ENCODE measurements around the gene MELK.
"Not testable (repeated sequence)": the region's sequence is repeated elsewhere in the genome, so short reads cannot be mapped to it uniquely, and the experiment has no call there.

MELK gene

DNA sequence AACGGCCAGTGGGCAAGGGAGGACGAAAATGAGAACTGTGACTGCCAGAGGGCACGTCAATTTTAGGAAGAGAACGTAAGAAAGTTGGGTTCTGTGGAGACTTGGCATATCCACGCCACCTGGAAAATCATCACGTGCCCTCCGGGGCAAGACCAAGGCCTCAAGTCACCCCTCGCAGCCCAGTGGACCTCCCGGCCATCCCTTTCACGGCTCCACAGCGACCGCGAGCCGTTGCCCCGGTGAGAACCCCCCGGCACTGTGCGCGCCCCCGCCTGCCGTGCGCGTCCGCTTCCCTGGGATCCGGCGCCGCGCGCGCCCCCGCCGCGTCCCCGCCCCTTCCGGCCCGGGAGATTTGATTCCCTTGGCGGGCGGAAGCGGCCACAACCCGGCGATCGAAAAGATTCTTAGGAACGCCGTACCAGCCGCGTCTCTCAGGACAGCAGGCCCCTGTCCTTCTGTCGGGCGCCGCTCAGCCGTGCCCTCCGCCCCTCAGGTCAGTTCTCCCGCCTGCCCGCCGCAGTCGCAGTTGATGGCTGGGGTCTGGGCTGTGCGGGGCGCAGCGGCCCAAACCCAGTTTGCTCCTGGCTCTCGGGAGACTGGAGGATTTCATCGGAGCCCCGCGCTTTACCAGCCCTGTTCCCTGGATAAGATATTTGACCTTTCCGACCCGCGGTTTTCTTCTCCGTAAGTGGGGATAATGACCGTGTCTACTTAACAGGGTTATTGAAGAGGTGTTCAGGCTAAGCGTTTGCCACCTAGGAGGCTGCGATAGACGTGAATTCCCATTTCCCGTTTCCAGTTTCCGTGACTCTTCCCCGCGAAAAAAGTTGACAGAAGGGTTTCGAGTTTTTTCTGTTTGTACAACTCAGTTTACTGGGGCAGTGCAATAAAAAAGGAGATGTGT lies at the start of gene MELK:
MELK (plus strand) TSS at position 381 of the 904 bp plus-strand sequence. CDS start 8,787 bp downstream, outside the sequence.
- DNase-seq (ENCODE audit: low read depth, low spot score): peak; percentile 72

DNA sequence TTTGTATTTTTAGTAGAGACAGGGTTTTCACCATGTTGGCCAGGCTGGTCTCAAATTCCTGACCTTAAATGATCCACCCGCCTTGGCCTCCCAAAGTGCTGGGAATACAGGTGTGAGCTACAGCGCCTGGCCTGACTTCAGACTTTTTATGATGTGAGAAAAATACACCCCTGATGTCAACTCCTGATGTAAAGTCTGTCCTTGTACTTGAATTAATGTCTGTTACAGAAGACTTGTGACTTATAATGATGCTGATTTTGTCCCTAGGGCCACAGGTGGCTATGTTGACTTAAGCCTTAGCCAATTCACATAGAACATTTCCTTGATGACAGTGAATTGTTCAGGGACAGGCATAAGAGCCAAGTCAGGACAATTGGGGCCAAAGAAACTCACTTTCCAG lies 42.5 kb upstream of the MELK start:
- no peak for DNase-seq (ENCODE audit: low read depth, low spot score)

DNA sequence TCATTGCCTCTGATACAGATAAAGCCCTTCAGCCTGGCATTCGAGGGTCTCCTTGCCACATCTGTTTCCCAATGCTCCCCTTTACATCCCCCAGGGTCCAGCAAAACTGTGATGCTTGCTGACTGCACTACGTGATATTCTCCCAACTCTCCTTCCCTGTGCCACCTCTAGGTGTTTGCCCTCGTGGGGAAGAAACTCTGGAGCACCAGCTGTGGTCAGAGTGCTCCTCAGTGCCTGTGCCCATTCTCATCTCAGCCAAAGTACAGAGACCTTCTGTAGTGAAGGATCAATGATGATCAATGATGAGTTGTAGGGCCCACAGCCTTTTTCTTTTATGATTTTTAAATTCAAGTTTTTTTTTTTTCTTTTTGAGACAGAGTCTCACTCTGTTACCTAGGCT lies 40.3 kb upstream of the MELK start:
- no peak for DNase-seq (ENCODE audit: low read depth, low spot score)

DNA sequence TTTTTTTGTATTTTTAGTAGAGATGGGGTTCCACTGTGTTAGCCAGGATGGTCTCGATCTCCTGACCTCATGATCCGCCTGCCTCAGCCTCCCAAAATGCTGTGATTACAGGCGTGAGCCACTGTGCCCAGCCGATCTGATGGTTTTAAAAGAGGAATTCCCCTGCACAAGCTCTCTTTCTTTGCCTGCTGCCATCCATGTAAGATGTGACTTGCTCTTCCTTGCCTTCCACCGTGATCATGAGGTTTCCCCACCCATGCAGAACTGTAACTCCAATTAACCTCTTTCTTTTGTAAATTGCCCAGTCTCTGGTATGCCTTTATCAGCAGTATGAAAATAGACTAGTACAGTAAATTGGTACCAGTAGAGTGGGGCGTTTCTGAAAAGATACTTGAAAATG lies 39.0 kb upstream of the MELK start:
- not testable (repeated sequence) for DNase-seq (ENCODE audit: low read depth, low spot score)

DNA sequence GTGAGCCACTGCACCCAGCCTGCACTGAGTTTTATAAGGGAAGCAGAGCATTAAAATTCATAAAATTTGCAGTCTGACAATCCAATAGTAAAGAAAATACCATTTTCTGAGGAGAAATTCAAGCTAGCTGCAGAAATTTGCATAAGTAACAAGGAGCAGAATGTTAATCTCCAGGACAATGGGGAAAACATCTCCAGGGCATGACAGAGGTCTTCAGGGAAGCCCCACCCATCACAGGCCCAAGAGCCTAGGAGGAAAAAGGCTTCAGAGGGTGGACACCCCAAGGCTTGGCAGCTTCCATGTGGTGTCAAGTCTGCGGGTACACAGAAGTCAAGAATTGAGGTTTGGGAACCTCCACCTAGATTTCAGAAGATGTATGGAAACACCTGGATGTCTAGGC lies 37.6 kb upstream of the MELK start:
- no peak for DNase-seq (ENCODE audit: low read depth, low spot score)

DNA sequence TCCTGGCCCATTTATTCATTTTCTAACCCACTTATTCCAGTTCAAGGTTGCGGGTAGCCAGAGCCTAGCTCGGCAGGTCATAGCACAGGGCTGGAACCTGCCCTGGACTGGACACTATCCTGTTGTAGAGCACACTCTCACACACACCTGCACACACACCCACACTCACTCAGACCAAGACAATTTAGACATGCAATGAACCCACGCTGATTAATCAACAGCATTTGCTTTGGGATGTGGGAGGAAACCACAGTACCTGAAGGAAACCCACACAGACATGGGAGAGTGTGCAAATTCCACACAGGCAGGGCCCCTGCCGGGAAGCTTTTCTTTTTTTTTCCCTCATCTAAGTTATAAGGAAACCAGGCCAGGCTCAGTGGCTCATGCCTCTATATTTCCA lies 34.8 kb upstream of the MELK start:
- DNase-seq (ENCODE audit: low read depth, low spot score): no peak

DNA sequence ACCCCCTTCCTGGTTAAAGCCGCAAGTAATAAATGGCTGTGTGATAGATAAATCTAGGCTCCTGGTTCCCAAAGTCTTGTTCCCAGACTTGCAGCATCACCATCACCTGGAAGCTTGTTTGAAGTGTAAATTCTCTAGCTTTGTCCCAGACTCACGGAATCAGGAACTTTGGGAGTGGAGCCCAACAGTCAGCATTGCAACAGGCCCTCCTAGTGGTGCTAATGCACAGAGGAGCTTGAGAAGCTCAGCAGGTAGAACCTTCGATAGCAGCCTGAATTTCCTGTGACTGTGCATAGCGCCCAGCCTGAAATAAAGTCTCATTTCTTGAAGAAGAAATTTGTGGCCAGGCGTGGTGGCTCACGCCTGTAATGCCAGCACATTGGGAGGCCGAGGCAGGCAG lies 30.3 kb upstream of the MELK start:
- no peak for DNase-seq (ENCODE audit: low read depth, low spot score)

DNA sequence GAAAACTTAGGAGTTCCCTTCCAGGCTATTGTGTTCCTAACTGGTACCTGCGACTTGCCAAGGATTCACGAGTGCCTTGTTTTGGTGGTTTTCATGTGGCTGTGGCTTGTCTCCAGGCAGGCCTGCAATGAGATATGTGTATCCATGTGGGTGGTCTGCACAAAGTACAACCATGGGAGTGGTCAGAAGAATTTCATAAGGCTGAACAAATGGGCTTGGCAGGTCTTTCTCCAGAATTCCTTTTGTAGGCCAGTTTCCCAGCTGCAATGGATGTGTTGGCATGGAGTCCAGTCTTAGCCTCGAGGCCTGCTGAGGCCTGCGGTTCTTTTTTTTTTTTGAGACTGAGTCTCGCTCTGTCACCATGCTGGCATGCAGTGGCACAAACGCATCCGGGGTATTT lies 28.8 kb upstream of the MELK start:
- no peak for DNase-seq (ENCODE audit: low read depth, low spot score)

DNA sequence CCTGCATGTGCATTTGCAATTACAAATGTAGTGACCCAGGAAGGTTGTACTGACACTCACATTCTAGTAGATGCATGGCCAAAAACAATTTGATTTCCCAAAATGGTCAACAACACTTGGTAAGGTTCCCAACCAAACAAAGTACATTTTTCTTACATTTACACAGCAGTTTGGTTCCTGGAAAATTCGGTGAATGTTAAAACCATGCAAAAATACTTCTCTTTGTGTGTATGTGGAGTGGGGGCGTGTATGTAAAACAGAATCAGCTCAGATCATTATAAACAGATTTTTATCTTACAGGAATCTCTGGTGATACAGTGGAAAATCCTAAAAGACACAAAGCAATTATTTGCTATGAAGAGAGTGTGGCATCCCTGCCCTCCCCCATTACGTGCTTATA lies 25.1 kb upstream of the MELK start:
- no peak for DNase-seq (ENCODE audit: low read depth, low spot score)

DNA sequence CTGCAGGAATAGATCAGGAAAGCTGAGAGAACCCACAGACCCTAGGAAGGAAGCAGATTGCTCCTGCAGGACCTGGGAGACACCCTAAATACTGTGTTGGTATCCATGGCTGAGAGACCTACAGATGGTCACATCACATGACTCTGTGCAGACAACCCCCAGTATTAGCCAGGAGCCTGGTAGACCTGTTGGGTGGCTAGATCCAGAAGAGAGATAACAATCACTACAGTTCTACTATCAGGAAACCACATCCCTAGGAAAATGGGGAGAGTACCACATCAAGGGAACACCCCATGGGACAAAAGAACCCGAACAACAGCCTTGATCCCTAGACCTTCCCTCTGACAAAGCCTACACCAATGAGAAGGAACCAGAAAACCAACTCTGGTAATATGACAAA lies 24.2 kb upstream of the MELK start:
- no peak for DNase-seq (ENCODE audit: low read depth, low spot score)

DNA sequence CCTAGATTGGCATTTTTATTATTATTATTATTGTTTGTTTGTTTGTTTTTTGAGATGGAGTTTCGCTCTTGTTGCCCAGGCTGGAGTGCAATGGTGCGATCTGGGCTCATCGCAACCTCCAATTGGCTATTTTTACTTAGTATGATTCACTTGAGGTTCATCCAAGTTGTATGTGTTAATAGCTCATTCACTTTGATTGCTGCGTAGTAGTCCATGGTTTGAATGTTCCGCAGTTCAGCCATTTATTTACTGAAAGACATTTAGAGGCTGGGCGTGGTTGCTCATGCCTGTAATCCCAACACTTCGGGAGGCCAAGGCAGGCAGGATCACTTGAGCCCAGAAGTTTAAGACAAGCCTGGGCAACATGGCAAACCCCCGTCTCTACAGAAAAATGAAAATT lies 22.6 kb upstream of the MELK start:
- no peak for DNase-seq (ENCODE audit: low read depth, low spot score)

DNA sequence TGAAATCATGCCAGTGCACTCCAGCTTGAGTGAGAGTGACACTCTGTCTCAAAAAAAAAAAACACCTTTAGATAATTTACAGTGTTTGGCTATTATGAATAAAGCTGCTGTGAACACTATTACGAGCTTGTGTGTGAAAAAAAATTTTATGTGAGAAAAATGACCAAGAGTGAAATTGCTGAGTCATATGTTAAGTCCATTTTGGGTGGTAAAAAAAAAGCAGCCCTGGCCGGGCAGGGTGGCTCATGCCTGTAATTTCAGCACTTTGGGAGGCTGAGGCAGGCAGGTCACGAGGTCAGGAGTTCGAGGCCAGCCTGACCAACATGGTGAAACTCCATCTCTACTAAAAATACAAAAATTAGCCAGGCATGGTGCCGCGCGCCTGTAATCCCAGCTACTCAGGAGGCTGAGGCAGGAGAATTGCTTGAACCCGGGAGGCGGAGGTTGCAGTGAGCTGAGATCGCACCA lies 22.0 kb upstream of the MELK start:
- DNase-seq (ENCODE audit: low read depth, low spot score): not testable (repeated sequence)

DNA sequence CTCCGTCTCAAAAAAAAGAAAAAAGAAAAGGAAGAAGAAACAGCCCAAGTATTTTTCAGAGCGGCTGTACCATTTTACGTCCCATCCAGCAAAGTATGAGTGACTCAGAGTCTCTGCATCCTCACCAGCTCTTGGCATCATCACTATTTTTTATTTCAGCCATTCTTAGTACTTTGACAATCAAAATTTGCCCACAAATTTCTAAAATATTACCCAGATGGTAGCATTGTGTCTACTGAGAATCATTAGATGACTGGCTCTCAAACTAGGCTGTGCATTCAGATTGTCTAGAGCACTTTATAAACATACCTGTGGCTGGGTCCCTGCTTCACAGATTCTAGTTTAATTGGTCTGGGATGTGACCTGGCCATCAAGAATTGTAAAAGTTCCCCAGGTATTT lies 21.6 kb upstream of the MELK start:
- no peak for DNase-seq (ENCODE audit: low read depth, low spot score)

DNA sequence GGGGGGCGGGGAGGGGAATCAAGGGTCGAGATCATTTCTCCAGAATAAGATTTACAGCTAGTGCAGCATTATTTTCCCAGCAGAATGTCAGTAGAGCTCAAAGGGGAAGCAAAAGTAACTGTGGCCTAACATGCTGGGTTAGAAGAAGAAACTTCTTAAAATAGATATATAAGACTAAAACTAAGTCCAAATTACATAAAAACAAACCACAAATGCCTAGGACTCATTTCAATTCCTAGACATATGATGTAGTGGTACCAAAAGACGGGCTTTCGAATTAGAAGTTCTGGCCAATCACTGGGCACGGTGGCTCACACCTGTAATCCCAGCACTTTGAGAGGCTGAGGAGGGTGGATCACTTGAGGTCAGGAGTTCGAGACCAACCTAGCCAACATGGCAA lies 20.8 kb upstream of the MELK start:
- DNase-seq (ENCODE audit: low read depth, low spot score): no peak

DNA sequence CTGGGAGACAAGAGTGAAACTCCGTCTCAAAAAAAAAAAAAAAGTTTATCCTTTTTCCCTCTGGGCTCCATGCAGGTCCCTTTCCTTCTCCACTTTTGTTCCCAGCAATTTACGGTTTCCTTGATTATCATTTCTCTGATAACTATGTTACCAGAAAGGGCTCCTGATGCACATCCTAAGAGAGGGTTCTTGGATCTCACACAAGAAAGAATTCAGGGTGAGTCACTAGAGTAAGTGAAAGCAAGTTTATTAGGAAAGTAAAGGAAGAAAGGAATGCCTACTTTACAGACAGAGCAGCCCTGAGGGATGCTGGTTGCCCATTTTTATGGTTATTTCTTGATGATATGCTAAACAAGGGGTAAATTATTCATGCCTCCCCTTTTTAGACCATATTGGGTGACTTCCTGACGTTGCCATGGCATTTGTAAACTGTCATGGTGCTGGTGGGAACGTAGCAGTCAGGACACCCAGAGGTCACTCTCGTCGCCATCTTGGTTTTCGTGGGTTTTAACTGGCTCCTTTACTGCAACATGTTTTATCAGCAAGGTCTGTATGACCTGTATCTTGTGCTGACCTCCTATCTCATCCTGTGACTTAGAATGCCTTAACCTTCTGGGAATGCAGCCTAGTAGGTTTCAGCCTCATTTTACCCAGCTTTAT lies 13.5 kb upstream of the MELK start:
- no peak for DNase-seq (ENCODE audit: low read depth, low spot score)

DNA sequence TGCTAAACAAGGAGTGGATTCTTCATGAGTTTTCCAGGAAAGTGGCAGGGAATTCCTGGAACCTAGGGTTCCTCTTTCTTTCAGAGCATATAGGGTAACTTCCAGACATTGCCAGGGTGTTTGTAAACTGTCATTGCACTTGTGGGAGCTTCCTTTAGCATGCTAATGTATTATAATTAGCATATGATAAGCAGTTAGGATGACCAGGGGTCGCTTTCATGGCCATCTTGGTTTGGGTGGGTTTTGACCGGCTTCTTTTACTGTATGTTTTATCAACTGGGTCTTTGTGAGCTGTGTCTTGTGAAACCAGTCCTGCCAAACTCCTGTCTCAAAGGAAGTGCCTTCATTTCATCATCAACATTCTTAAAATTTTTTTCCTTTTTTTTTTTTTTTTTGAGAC lies 11.9 kb upstream of the MELK start:
- no peak for DNase-seq (ENCODE audit: low read depth, low spot score)

DNA sequence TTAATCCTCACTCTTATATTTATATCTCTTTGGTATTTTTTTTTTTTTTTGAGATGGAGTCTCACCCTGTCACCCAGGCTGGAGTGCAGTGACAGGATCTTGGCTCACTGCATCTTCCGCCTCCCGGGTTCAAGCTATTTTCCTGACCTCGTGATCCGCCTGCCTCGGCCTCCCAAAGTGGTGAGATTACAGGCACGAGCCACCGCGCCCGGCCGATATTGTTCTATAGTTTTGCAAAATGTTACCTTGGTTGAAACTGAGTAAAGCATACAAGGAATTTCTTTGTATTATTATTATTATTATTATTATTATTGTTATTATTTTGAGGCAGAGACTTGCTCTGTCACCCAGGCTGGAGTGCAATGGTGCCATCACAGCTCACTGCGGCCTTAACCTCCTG lies 9.9 kb upstream of the MELK start:
- not testable (repeated sequence) for DNase-seq (ENCODE audit: low read depth, low spot score)

DNA sequence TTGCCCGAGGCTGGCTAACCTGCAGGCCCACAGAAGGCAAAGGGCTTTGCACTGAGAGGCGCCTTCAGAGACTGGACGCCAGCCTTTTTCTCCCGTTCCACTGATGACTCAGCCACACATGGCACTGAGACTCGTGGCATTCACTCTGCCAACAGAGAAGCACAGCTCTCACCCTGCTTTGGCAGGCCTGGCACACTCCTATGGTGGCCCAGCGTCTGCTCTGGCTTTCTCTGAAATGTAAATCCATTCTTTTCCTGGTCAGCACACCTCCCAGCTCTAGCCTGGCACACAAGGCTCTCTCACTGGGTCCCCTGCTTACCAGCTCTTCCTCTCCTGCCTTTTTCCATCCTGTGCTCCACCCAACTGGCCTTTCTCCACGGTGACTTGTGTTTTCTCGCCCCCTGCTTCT lies 5.9 kb upstream of the MELK start:
- no peak for DNase-seq (ENCODE audit: low read depth, low spot score)

DNA sequence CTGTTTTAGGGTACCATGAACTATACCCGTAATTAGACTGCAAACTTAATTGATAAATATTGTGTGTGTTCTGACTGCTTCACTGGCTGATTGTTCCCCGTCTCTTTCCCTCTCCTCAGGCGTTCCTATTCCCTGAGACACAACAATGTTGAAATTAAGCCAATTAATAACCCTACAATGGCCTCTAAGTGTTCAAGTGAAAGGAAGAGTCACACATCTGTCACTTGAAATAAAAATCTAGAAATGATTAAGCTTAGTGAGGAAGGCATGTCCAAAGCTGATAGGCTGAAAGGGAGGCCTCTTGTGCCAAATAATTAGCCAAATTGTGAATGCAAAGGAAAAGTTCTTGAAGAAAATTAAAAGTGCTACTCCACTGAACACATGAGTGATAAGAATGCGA lies 4.0 kb upstream of the MELK start:
- DNase-seq (ENCODE audit: low read depth, low spot score): not testable (repeated sequence)

DNA sequence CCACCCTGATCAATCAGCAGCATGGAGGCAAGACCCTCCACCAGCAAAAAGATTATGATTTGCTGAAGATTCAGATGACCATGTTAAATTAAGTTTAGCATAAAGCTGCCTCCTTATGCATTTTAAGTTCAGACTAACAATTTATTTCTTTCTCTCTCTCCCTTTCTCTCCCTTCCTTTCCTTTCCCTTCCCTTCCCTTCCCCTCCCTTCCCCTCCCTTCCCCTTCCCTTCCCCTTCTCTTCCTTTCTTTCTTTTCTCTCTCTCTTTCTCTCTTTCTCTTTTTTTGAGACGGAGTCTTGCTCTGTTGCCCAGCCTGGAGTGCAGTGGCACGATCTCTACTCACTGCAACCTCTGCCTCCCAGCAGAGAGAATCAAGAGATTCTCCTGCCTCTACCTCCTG lies 1.4 kb upstream of the MELK start:
- DNase-seq (ENCODE audit: low read depth, low spot score): no peak

DNA sequence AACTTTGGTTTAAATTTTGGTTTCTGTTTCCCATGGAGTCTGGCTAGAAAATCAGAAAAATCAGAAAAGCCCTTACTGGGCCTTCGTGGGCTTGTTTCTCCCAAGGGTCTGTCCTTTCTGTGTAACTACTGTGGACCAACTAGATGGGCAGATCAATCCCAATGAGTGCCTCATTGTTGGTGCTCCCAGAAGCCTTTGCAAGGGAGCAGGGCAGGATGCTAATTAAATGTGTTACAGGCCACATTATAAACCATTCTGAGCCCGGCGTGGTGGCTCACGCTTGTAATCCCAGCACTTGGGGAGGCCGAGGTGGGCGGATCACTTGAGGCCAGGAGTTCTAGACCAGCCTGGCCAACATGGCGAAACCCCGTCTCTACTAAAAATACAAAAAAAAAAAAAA lies 1.4 kb downstream of the MELK start:
- DNase-seq (ENCODE audit: low read depth, low spot score): not testable (repeated sequence)

DNA sequence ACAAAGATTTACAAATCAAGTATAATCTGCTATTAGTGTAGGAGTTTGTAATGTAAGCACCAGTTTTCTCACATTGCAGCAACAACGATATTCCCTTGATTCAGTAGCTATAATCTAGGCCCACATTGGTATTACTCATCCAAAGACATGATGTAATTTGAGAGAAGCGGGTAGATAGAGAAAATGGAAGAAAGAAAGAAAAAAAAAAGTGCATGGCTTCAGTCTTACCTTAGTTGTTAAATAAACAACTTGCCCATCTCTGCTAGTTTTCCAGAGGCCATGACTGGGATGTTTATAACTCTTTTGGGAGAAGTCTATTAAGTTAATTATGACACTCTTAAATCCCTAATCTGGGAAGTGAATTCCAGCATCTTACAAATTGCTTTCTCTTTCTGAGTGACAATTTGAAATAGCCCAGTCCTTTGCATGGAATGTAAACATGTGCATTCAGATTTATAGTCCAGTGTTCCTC lies 2.8 kb downstream of the MELK start:
- no peak for DNase-seq (ENCODE audit: low read depth, low spot score)

DNA sequence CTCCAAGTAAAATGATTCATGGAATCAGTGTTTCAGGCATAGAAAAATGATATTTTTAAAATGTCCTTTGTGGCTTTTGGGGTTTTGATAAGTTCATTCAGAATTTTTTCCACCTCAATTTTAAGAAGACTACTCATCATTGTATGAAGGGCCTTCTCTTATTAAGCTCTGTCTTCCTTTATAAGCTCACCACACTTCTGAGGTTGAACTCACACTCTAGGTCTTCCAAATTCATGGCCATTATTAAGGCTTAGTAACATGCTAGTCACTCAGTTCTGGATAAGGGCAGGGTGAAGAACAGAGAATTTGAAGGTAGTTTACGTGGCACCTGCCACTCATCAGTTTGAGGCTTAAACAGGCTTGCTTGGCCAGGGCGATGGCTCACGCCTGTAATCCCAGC lies 4.2 kb downstream of the MELK start:
- no peak for DNase-seq (ENCODE audit: low read depth, low spot score)
